ENCODE results near the gene POU5F2.

POU5F2 gene

DNA sequence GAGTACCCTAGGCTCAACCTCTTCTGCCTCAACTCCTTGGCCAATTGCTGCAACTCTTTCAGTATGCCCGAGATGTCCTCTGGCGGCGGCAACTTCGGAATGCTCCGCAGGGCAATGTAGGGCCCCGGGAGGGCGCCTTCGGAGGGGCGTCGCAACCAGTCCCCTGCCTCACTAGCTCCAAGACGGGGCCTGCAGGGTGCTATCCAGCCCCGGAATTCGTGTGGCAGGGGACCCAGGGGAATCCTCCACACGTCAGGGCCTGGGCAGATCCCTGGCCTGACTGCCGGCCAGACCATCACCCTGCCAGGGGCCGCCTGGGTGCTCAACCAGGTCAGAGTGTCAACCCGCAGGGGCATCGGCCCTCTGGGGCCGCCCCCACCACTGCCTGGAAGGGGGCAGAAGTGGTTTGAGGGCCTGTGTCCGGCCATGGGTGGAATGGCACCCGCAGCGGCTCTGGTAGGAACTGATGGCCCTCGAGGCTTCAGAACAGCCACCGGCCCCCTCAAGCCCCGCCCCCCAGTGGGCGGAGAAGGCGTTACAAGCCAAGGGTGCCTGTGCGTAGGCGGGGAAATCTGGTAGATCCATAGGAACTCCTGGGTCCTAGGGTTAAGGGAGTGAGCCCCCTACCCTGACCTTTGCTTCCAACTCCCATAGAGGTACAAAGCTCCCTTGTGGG, at the start of gene POU5F2:
Gene POU5F2, minus strand, starts transcription at position 465 of the 676 bp plus-strand sequence. Its CDS starts 37 bp downstream, at position 428.
- DNase-seq = no peak

- no peak for DNase-seq
Observed at GRCh38 chr5:93790401-93790800, 49.0 kb upstream of the POU5F2 start.

GRCh38 chr5:93789173-93790067, 48.0 kb upstream of the POU5F2 start:
- no peak for DNase-seq

GRCh38 chr5:93787598-93787997, 46.2 kb upstream of the POU5F2 start:
- no peak for DNase-seq

- DNase-seq = no peak
Observed at GRCh38 chr5:93785475-93785874, 44.1 kb upstream of the POU5F2 start.

- DNase-seq = no peak
Observed at GRCh38 chr5:93782978-93783377, 41.6 kb upstream of the POU5F2 start.

DNA sequence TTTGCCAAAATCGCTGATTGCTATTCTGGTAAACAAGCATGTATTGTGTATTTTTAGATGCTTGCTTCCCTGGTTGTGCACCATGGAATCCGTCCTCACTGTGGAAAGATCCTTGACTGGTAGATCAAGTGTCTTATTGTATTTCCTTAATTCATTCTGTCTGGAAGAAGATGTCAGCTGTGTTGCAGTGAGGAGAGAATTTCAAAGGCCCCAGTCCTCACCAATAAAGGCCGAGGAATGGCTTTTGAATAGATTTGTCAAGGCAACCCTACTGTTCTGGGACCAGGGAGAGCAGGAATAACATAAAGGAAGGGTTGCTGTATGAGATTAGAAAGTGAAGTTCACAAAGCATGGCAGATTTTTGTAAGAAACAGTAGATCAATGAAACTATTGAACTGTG, 36.2 kb upstream of the POU5F2 start:
- no peak for DNase-seq

DNA sequence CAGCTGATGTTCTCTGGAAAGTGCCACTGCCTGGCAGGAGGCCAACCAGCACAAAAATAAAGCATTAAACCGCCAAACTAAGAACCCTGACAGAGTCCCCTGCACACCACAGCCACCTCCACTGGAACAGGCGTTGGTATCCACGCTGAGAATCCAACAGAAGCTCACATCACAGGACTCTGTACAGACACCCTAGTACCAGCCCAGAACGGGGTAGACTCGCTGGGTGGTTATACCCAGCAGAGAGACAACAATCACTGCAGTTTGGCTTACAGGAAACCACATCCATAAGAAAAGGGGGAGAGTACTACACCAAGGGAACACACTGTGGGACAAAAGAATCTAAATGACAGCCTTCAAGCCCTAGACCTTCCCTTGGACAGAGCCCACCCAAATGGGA, 15.0 kb upstream of the POU5F2 start:
- DNase-seq = no peak

- DNase-seq = no peak
Observed at GRCh38 chr5:93755716-93756115, 14.3 kb upstream of the POU5F2 start.

GRCh38 chr5:93748875-93749397, 7.5 kb upstream of the POU5F2 start:
- no peak for DNase-seq

- DNase-seq = no peak
Observed at GRCh38 chr5:93746406-93747056, 5.1 kb upstream of the POU5F2 start.

DNA sequence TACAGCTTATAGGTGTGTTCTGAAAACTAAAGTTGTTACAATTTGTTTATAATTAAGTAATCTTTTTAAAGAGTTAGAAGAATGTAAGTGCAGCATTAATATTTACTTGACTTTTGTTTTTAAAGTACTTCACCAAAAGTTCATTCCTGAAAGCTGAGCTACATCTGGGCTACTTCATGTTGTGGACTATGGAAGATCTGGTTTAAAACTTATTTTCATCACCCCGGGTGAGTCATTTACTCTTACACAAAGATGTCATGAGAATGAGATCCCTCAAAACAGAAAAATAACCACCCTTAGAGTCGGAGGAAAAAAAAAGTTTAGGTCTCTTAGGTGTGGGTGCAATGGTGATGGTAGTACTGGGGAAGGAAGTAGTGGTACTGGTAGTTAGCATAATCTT, 5.1 kb downstream of the POU5F2 start:
- no peak for DNase-seq

DNA sequence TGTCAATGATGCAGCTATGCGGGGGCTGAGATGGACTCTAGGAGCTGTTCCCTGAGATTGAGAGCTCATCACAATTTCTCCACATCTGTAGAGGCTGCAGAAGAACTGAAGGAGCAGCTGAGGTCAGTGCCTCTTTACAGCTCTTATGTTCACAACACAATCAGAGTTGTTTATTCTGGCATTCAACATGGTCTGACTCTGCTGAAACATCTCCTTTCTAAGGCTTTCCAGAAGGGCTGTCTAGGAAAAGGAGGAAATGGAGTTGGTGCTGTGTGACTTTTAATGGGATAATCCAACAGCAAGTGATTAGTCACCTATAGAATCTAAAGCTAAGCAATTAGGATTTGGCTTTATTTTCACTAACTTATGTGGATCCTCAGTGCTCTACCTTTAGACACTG, 6.0 kb downstream of the POU5F2 start:
- DNase-seq = no peak

- no peak for DNase-seq
Observed at GRCh38 chr5:93731987-93732386, 9.4 kb downstream of the POU5F2 start.

GRCh38 chr5:93726595-93726994, 14.8 kb downstream of the POU5F2 start:
- no peak for DNase-seq

DNA sequence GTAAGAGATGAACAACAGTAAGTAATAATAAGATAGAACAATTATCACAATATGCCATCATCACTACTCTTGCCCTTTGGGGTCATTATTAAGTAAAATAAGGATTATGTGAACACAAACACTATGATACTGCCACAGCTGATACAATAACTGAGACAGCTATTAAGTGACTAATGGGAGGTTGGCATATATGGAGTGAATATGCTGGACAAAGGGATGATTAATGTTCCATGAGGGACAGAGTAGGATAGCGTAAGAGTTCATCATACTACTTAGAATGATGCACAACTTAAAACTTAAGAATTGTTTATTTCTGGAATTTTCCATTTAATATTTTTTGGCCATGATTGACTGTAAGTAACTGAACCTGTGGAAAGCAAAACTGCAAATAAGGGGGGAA, 16.6 kb downstream of the POU5F2 start:
- DNase-seq = no peak

DNA sequence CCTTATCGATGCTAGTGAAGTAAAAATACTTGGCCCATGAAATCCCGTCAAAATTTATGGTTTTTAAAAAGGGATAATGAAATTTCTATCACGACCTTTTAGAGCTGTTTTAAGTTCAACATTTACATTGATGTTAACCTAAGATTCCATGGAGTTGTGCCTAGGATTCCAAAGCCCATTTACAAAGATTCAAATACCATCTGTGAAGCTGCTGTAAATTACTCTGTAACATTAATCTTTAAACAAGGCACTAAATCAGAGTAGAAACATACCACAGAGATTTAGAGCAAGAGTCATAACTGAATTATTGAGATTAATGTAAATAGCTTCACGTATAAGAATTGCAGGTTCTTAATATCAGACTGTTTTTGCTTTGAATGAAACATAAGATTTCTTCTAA, 17.7 kb downstream of the POU5F2 start:
- DNase-seq = no peak

DNA sequence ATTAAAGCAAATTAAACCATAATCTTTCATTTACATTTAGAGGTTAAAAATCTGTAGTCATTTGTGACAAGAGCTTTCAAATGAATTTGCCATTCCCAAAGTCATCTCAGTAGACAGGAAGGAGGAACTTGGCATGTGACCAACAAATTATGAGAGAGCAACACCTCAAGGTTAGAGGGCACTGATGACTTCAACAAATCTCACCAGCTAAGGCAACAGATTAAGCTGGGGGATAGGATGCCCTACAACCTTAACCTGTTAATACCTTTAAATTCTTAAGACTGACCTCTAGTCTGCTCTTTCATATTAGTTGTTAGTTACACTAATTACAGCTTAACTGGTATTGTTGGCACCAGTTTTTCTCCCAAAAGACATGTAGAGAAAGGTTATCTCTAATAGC, 18.4 kb downstream of the POU5F2 start:
- no peak for DNase-seq

DNA sequence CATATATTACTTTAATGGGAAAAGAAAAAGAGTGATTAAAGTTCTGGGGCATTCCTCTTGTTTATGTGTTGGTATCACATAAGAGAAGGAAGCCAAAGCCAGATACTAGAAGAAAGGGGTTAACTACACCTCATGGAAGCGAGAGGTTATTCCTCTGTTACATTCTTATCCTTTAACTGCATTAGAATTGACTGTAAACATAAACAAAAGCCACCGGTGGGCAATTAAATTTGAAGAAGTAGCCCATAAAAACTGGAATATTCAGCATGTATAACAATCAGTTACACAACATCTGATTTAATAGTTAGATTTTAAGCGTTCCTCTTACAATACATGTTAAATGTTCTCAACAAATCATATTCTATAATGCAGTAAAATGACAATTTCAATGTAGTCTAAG, 18.8 kb downstream of the POU5F2 start:
- DNase-seq = no peak

DNA sequence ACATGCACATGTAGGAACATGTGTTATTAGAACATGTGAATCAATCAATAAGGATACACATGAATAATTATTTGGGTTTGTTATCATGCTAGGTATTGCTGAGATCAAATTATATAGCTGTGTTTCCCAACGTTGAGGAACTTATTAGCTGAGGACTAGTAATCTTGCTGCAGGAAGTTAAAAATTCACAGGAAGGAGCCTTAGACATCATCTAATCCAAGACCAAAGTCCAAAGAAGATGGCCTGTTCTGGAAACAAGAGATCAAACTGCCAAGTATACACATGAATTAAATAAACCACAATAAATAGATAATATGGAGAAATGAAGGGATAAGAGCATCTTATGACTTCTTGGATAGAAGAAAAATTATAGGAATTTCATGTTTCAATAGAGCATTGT, 19.9 kb downstream of the POU5F2 start:
- DNase-seq = no peak

GRCh38 chr5:93721071-93721470, 20.3 kb downstream of the POU5F2 start:
- no peak for DNase-seq

GRCh38 chr5:93717162-93717561, 24.2 kb downstream of the POU5F2 start:
- DNase-seq = no peak

DNA sequence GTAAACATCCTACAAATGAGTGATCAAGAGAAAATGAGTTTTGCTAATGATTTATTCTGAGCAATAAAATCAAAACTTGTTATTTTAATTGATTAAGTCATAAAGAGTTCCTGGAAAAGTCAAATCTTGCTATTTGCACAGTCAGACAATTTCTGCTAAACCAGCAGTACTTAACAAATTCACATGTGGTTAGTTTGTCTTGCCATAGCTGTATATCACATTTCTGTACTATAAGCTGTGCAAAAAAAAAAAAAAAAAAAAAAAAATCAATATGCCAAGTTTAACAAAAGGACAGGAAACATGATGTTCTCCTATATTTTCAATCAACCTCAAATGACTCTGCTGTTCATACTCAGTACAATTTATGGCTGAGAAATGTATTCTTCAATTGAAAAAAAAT, 24.9 kb downstream of the POU5F2 start:
- no peak for DNase-seq

- DNase-seq = no peak
Observed at GRCh38 chr5:93715761-93716160, 25.6 kb downstream of the POU5F2 start.

Measured in NCI-H1092 (cell line).